Ovary (tissue), 10 donors: Measurements from ENCODE around the gene CD53. TPM values are rescaled to one million over a fixed set of nuclear protein-coding genes. Genes with fewer than 3 reads are reported as not detected.
"Not testable (repeated sequence)": the region's sequence is repeated elsewhere in the genome, so short reads cannot be mapped to it uniquely, and the experiment has no call there.

Experiments
- DNase-seq, 5 donors: peaks; one replicate each; pipeline ENCODE4 v3.0.0-alpha.2; 2019 to 2020
- H3K27ac ChIP-seq, 2 donors: fragments of 200-600 bp; one replicate each; pipeline versions ENCODE4 v1.5.1 to v1.8.0; 2019 to 2022
- H3K27me3 ChIP-seq: fragments of 200-600 bp; one replicate; pipeline ENCODE4 v1.8.0; 2022
- H3K36me3 ChIP-seq: fragments of 200-600 bp; sonication (generic); one replicate; pipeline ENCODE4 v1.5.1; 2019
- H3K4me1 ChIP-seq: one replicate; pipeline ENCODE4 v1.8.1; 2013; ENCODE audit warnings: mild to moderate bottlenecking, moderate library complexity; ENCODE audit not compliant: insufficient read depth
- H3K4me3 ChIP-seq: fragments of 200-600 bp; sonication (generic); one replicate; pipeline ENCODE4 v1.5.1; 2017
- H3K9me3 ChIP-seq, 2 donors: fragments of 200-600 bp in 1 of 2; sonication (generic) in 1 of 2; one replicate each; pipeline versions ENCODE4 v1.5.1 to v1.8.1; 2013 to 2019; ENCODE audit warnings: mild to moderate bottlenecking in 1 of 2, moderate library complexity in 1 of 2
- EP300 ChIP-seq: sonication (generic); formaldehyde crosslinking; IDR thresholded peaks from one replicate; pipeline ENCODE4 v1.6.1; 2017; ENCODE audit warnings: antibody characterized with exemption
- POLR2A ChIP-seq: fragments of 450-650 bp; IDR thresholded peaks from one replicate; pipeline ENCODE4 v1.6.1; 2017; ENCODE audit warnings: antibody characterized with exemption, mild to moderate bottlenecking, moderate library complexity
- WGBS, 3 donors: extraction: QIAGEN DNeasy Blood & Tissue Kit in 1 of 3; methylation state at CpG; one replicate each; pipeline versions ENCODE4 v1.1.5 to v1.1.7; 2013 to 2017; 5-methylcytosine and 5-hydroxymethylcytosine counted together
- intact Hi-C, 4 donors: fragments of 100-400 bp; cut with DNase I; formaldehyde crosslinking; loops; one replicate each; pipeline versions ENCODE4 v1.11.0 to v1.15.1; 2022 to 2023
- long read RNA-seq, 3 donors: library from polyadenylated mRNA in 2 of 3; unstranded in 2 of 3; transcript quantifications; one replicate each; pipeline ENCODE4 v2.0.0 and lab custom pipeline, GENCODE V29; 2021 to 2026
- polyA plus RNA-seq, 2 donors: library from polyadenylated mRNA; stranded (reverse); fragments of 200-250 nt in 1 of 2; fragments of 350-450 nt in 1 of 2; fragmentation: Illumina TruSeq in 1 of 2; extraction: RNeasy Lipid Tissue Mini Kit (QIAGEN cat#74804) in 1 of 2; gene quantifications; one replicate each; pipeline ENCODE4 v1.2.3, GENCODE V29; 2013 to 2014
- total RNA-seq, 7 donors: library from RNA; depleted of rRNA in 2 of 7; stranded (reverse); fragments of >200 nt in 2 of 7; fragmentation: NEBNext Ultra II Directional in 3 of 7; extraction: Animal tissue kit (Norgen Biotek cat#: 25700) in 3 of 7; gene quantifications; one replicate each; pipeline versions ENCODE4 v1.1.0 to v1.2.4, GENCODE V29; 2016 to 2023
- TF ChIP-seq, protein P1 (sequence below), 3 donors: fragments of 450-650 bp in 2 of 3; fragments of 200-600 bp in 1 of 3; IDR thresholded peaks; one replicate each; pipeline versions ENCODE4 v1.5.1 to v1.8.0; 2016 to 2022; ENCODE audit warnings: antibody characterized with exemption in 3 of 3, mild to moderate bottlenecking in 1 of 3
- donor health status: DM: no; HTN: no; CAD: no; lungs with moderate emphysema.
- donor health status: DM: no; HTN: no; CAD: no.
- donor health status: Bipolar disorder and iron deficiency.
- donor health status: DM: yes; HTN: yes; CAD: no.
- donor health status: DM: no; HTN: no; CAD: no.
- donor health status: DM: yes; HTN: yes; CAD: no.

CD53 gene, protein sequence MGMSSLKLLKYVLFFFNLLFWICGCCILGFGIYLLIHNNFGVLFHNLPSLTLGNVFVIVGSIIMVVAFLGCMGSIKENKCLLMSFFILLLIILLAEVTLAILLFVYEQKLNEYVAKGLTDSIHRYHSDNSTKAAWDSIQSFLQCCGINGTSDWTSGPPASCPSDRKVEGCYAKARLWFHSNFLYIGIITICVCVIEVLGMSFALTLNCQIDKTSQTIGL
- 10 to 100 TPM in 3 of 7 donors, 1 to 10 TPM in 4; 6.3 to 23.5 (median 8.0) TPM for total RNA-seq
- polyA plus RNA-seq, result 10 to 100 TPM in 1 of 2 donors, 1 to 10 TPM in 1; 7.4 to 57.1 TPM
- long read RNA-seq, donor 1, transcript CD53-201 (8 exons, 1,505 nt), result major isoform, 9 of 13 reads
- long read RNA-seq, donor 1, partial matches to known transcripts, result 2 of 13 reads
- long read RNA-seq, donor 1, other reads (novel, unspliced or antisense), result 1 of 13 reads
- long read RNA-seq, donor 2, result 0 reads
- long read RNA-seq, donor 3, transcript CD53-201 (8 exons, 1,505 nt), result major isoform, 5 of 5 reads
- long read RNA-seq, donor 3, partial matches to known transcripts, result 0 of 5 reads
- long read RNA-seq, donor 3, other reads (novel, unspliced or antisense), result 0 of 5 reads

DNA sequence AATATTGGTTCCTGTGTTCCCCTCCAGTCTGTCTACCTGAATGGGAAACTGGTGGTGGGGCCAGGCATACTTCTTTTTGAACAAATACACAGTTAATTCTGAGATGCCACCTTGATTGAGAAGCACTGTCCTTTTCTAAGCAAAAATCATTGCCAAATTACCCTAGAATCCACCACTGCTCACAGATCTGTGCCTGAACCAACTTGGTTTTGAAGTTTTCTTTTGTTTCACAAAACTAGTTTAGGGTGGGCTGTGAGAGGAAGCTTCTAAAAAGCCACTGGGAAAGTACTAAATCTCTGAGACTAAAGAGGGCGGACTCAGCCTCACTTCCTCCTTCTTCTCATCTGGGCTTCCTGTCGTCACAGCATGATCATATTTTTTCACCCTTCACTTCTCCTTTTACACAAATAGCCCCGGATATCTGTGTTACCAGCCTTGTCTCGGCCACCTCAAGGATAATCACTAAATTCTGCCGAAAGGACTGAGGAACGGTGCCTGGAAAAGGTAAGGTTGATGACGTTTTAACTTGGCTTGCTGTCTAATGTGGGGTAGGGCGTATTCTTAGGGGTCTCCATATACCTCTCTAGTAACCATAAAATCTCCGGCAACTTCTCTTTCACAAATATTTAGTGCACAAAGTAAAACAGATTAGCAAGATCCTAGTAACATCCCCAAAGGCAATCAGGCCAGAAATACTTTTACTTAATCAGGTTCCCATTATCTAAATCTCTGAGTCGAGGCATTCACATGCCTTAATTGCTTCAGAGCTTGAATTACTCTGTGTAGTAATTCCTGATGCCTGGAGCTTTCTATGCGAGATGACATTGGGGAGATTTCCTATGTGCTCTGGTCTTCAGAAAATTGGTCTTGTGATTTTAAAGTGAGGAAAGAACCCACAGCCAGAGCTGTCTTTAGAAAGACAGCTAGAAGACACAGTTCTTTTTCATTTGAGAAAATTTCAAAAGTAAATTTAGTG, at the start of gene CD53:
TSS of gene CD53 (plus strand) at position 404 of the 976 bp plus-strand sequence. CDS start 18,261 bp downstream, outside the sequence.
- intact Hi-C loops, result no loop called here
- DNase-seq, result no peak
- Histone ChIP-seq H3K36me3 (no peaks in the 10 kb centered on the region), H3K27ac (no peak within 1 kb of the TSS), H3K27me3 (no peaks in the 10 kb centered on the region), H3K9me3 (no peaks in the 10 kb centered on the region), H3K4me1 (no peaks in the 10 kb centered on the region), H3K4me3 (no peak within 1 kb of the TSS)
- WGBS, 3 donors, result 58 to 69% (median 66%) methylated on average over 11 of the region's 11 CpGs
- TF ChIP-seq EP300, result no peak

DNA sequence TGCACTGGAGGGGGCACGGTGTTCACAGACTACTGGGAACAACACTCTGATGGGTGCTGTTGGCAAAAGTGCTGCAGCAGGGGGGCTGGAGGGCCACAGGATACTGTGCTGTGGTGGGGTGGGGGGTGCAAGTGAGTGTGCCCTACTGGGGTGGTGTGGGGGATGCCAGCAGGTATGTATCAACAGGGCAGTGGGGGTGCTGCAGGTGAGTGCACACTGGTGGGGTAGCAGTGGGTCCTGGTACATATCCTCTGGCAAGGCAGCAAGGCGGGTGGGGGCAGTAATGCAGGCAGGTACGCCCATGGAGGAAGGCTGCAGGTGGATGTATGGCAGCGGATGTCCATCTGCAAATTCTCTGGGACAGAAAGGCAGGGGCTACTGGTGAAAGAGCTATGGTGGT, 48.8 kb upstream of the CD53 start:
- Histone ChIP-seq H3K36me3 (no peaks in the 10 kb centered on the region), H3K4me3 (no peak overlapping the region), H3K27ac (no peak overlapping the region), H3K4me1 (no peaks in the 10 kb centered on the region), H3K27me3 (no peaks in the 10 kb centered on the region), H3K9me3 (no peaks in the 10 kb centered on the region)
- no peak for DNase-seq
- intact Hi-C loops, result no loop called here
- WGBS, 3 donors, result 66 to 85% (median 79%) methylated on average over 4 of the region's 4 CpGs
- TF ChIP-seq POLR2A (no peak), EP300 (no peak)
- TF ChIP-seq, protein P1, sequence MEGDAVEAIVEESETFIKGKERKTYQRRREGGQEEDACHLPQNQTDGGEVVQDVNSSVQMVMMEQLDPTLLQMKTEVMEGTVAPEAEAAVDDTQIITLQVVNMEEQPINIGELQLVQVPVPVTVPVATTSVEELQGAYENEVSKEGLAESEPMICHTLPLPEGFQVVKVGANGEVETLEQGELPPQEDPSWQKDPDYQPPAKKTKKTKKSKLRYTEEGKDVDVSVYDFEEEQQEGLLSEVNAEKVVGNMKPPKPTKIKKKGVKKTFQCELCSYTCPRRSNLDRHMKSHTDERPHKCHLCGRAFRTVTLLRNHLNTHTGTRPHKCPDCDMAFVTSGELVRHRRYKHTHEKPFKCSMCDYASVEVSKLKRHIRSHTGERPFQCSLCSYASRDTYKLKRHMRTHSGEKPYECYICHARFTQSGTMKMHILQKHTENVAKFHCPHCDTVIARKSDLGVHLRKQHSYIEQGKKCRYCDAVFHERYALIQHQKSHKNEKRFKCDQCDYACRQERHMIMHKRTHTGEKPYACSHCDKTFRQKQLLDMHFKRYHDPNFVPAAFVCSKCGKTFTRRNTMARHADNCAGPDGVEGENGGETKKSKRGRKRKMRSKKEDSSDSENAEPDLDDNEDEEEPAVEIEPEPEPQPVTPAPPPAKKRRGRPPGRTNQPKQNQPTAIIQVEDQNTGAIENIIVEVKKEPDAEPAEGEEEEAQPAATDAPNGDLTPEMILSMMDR (IDR thresholded peaks at IDR 0.05), result no peak

DNA sequence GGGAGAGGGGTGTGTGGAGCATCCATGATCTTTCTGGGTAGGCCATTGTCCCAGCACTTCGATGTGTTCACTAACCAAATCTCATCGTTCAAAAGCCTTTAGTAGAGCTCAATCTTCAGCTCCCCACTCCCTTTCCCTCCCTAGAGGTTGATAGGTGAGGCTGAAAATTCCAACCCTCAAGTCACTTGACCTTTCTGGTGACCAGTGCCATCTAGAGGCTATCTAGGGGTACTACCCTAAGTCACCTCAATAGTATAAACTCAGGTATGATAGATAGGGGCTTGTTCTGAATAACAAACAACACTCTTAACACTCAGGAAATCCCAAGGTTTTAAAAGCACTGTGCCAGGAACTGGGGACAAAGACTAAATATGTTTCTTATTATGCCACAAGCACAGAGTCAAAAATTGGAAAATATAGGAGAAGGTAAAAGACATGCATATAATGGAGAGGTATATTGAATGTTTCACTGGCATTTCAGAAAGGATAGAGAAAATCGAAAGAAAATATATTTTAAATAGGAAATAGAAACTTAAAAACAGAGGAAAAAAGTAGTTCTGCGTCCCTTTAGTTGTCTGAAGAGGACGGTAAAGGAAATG, 42.9 kb upstream of the CD53 start:
- 44 to 50% (median 46%) methylated on average over 5 of the region's 5 CpGs for WGBS, 3 donors

DNA sequence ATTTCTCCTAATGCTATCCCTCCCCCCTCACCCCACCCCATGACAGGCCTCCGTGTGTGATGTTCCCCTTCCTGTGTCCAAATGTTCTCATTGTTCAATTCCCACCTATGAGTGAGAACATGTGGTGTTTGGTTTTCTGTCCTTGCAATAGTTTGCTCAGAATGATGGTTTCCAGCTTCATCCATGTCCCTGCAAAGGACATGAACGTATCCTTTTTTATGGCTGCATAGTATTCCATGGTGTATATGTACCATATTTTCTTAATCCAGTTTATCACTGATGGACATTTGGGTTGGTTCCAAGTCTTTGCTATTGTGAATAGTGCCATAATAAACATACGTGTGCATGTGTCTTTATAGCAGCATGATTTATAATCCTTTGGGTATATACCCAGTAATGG, 39.2 kb upstream of the CD53 start:
- H3K27me3 ChIP-seq, H3K4me1 ChIP-seq, H3K27ac ChIP-seq, H3K36me3 ChIP-seq, DNase-seq, intact Hi-C loops, H3K9me3 ChIP-seq, H3K4me3 ChIP-seq: not testable (repeated sequence)
- 71 to 86% (median 83%) methylated on average over 3 of the region's 3 CpGs for WGBS, 3 donors

More for the DNA sequence above, 42.9 kb upstream of the CD53 start:
- H3K4me1 ChIP-seq, result no peaks in the 10 kb centered on the region
- no peaks in the 10 kb centered on the region for H3K9me3 ChIP-seq
- no peaks in the 10 kb centered on the region for H3K27me3 ChIP-seq
- no peaks in the 10 kb centered on the region for H3K36me3 ChIP-seq
- H3K27ac ChIP-seq, result no peak overlapping the region
- no peak for DNase-seq
- no peak overlapping the region for H3K4me3 ChIP-seq
- intact Hi-C loops, result no loop called here
- TF ChIP-seq, protein P1 (IDR thresholded peaks at IDR 0.05), result no peak
- TF ChIP-seq POLR2A (no peak), EP300 (no peak)

DNA sequence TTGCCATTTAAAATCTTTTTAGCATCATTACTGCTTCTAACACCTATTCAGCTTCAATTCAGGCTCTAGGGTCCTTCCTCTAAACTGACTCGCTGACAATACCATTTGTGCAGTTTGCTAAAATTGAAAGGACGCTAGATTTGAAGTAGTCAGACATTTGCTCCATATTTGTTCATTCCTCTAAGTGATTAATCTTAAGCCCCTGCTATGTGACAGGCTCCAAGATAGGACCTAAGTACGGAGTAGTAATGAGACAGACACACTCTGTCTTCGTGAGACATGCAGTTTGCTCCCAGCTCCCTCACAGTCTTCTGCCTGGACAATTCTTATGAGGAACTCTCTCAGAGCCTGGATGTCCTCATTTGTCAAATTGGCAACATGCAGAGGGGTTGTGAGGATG, 26.1 kb upstream of the CD53 start:
- WGBS, 3 donors, result 44 to 60% (median 50%) methylated on average over 4 of the region's 4 CpGs

More for the DNA sequence above, 26.1 kb upstream of the CD53 start:
- Histone ChIP-seq H3K36me3 (no peaks in the 10 kb centered on the region), H3K4me1 (no peaks in the 10 kb centered on the region), H3K9me3 (no peaks in the 10 kb centered on the region), H3K27ac (no peak overlapping the region), H3K27me3 (no peaks in the 10 kb centered on the region), H3K4me3 (no peak overlapping the region)
- TF ChIP-seq, protein P1 (IDR thresholded peaks at IDR 0.05), result no peak
- TF ChIP-seq POLR2A, result no peak
- TF ChIP-seq EP300, result no peak
- intact Hi-C loops, result no loop called here
- no peak for DNase-seq
